ENCODE results near the gene ZNF668. TPM values are rescaled to one million over a fixed set of nuclear protein-coding genes. Genes with fewer than 3 reads are reported as not detected.

Gene ZNF668
- total and polyA plus RNA-seq, 2 of the 13 experiments (the other 11 are each of a cell fraction or from before 2014, with no cell fraction given), result 3.8 to 9.8 TPM

DNA sequence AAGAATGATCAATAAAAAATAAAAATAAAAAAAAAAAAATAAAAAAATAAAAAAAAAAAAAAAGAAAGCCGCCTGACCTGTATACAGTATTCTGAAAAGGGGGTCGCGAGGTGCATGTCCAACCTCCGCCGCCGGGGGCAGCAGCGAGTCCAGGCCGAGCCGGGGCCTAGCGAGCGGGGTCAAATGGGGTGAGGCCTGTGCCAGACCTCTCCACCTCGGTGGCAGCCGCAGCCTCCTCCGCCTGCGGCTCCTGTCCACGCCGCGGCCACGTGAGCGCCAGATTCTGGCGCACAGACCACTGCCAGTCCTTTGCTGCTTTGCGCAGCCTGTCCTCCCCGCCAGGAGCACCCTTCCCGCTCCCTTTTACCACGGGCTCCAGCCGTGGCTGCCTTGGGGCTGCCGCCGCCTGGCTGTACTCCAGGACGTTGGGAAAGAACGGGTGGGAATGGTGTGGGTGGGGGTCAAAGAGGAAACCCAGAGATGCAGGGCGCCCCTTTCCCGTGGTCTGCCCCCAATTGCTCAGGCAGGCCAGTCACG lies 31.7 kb upstream of the ZNF668 start (continued):
- TF ChIP-seq FIP1L1 (IDR thresholded peaks at IDR 0.05; ENCODE audit: borderline replicate concordance, insufficient read depth, low read depth, low read length) (no peak), EHMT2 (IDR thresholded peaks at IDR 0.05; ENCODE audit: borderline replicate concordance, low read depth, low read length) (no peak), CBX1 (IDR thresholded peaks at IDR 0.05; ENCODE audit: low read depth) (peak; percentile 41), ZNF614 (CRISPR knock-in tag; IDR thresholded peaks at IDR 0.05; ENCODE audit: borderline replicate concordance) (peak; percentile 95), MIER2 (CRISPR knock-in tag; IDR thresholded peaks at IDR 0.05) (peak; percentile 76; the same call in 1 of the 2 replicates), KLF15 (CRISPR knock-in tag; IDR thresholded peaks at IDR 0.05; ENCODE audit: borderline replicate concordance) (peak; percentile 92), MBD4 (IDR thresholded peaks at IDR 0.05; ENCODE audit: borderline replicate concordance, low read length) (no peak), ZMAT3 (CRISPR knock-in tag; conservative IDR thresholded peaks at IDR 0.05) (peak; percentile 99), SNAPC2 (CRISPR knock-in tag; IDR thresholded peaks at IDR 0.05) (peak; percentile 93), HNF4A (CRISPR knock-in tag; IDR thresholded peaks at IDR 0.05) (peak; percentile 75), KLF12 (CRISPR knock-in tag; IDR thresholded peaks at IDR 0.05; ENCODE audit: borderline replicate concordance) (peak; percentile 93), DZIP1 (CRISPR knock-in tag; IDR thresholded peaks at IDR 0.05) (peak; percentile 98), SSRP1 (CRISPR knock-in tag; IDR thresholded peaks at IDR 0.05) (peak; percentile 50; the same call in 1 of the 2 replicates), NAIF1 (CRISPR knock-in tag; IDR thresholded peaks at IDR 0.05; ENCODE audit: borderline replicate concordance) (peak; percentile 43; the same call in 1 of the 2 replicates), ZNF589 (CRISPR knock-in tag; conservative IDR thresholded peaks at IDR 0.05) (peak; percentile 72), ADNP (CRISPR knock-in tag; IDR thresholded peaks at IDR 0.05) (no peak), MIER3 (CRISPR knock-in tag; IDR thresholded peaks at IDR 0.05; ENCODE audit: borderline replicate concordance) (peak; percentile 99), MTF2 (CRISPR knock-in tag; IDR thresholded peaks at IDR 0.05; ENCODE audit: borderline replicate concordance) (no peak), RBAK (CRISPR knock-in tag; IDR thresholded peaks at IDR 0.05) (peak; percentile 65; the same call in 1 of the 2 replicates), DDIT3 (CRISPR knock-in tag; IDR thresholded peaks at IDR 0.05) (no peak), SPEN (CRISPR knock-in tag; IDR thresholded peaks at IDR 0.05; ENCODE audit: low read depth) (peak; percentile 96)
- TF ChIP-seq, protein P1, sequence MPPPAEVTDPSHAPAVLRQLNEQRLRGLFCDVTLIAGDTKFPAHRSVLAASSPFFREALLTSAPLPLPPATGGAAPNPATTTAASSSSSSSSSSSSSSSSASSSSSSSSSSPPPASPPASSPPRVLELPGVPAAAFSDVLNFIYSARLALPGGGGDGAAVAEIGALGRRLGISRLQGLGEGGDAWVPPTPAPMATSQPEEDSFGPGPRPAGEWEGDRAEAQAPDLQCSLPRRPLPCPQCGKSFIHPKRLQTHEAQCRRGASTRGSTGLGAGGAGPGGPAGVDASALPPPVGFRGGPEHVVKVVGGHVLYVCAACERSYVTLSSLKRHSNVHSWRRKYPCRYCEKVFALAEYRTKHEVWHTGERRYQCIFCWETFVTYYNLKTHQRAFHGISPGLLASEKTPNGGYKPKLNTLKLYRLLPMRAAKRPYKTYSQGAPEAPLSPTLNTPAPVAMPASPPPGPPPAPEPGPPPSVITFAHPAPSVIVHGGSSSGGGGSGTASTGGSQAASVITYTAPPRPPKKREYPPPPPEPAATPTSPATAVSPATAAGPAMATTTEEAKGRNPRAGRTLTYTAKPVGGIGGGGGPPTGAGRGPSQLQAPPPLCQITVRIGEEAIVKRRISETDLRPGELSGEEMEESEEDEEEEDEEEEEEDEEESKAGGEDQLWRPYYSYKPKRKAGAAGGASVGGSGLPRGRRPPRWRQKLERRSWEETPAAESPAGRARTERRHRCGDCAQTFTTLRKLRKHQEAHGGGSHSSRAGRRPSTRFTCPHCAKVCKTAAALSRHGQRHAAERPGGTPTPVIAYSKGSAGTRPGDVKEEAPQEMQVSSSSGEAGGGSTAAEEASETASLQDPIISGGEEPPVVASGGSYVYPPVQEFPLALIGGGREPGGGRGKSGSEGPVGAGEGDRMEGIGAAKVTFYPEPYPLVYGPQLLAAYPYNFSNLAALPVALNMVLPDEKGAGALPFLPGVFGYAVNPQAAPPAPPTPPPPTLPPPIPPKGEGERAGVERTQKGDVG (CRISPR knock-in tag; IDR thresholded peaks at IDR 0.05; ENCODE audit: borderline replicate concordance), result 0 out of 2 replicates have a peak, but pooled peaks have one; percentile 33
- TF ChIP-seq, protein P2, sequence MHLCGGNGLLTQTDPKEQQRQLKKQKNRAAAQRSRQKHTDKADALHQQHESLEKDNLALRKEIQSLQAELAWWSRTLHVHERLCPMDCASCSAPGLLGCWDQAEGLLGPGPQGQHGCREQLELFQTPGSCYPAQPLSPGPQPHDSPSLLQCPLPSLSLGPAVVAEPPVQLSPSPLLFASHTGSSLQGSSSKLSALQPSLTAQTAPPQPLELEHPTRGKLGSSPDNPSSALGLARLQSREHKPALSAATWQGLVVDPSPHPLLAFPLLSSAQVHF (CRISPR knock-in tag; IDR thresholded peaks at IDR 0.05), result peak; percentile 63; the same call in 1 of the 2 replicates

Measured in HepG2 (cell line).